ENCODE measurements around the gene SHC4.

Gene SHC4

GRCh38 chr15:48861813-48862431, 101.8 kb downstream of the SHC4 start:
- peak; percentile 87 for TF ChIP-seq CTCF (IDR thresholded peaks at IDR 0.05)

GRCh38 chr15:48859426-48859825, 104.3 kb downstream of the SHC4 start:
- no peak for TF ChIP-seq CTCF (IDR thresholded peaks at IDR 0.05)

GRCh38 chr15:48858401-48858800, 105.3 kb downstream of the SHC4 start:
- no peak for TF ChIP-seq CTCF (IDR thresholded peaks at IDR 0.05)

DNA sequence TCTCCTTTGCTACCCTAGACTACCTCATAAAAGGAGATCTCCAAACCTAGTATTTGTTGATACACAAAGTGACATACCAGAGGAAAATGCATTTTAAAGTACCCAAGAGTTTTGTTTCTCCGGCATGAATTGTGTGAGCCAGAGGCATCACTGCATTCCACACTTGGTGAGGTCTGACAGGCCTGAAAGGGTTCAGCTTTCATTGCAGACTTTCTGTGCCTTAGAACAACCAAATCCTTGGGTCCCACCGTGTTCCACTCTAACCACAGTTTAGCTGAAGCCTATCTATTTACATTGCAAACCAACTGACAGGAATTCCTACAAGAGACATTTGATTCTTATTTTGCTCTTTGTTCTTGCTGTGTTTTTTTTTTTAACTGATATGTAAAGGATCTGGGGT, 106.8 kb downstream of the SHC4 start:
- no peak for TF ChIP-seq CTCF (IDR thresholded peaks at IDR 0.05)

DNA sequence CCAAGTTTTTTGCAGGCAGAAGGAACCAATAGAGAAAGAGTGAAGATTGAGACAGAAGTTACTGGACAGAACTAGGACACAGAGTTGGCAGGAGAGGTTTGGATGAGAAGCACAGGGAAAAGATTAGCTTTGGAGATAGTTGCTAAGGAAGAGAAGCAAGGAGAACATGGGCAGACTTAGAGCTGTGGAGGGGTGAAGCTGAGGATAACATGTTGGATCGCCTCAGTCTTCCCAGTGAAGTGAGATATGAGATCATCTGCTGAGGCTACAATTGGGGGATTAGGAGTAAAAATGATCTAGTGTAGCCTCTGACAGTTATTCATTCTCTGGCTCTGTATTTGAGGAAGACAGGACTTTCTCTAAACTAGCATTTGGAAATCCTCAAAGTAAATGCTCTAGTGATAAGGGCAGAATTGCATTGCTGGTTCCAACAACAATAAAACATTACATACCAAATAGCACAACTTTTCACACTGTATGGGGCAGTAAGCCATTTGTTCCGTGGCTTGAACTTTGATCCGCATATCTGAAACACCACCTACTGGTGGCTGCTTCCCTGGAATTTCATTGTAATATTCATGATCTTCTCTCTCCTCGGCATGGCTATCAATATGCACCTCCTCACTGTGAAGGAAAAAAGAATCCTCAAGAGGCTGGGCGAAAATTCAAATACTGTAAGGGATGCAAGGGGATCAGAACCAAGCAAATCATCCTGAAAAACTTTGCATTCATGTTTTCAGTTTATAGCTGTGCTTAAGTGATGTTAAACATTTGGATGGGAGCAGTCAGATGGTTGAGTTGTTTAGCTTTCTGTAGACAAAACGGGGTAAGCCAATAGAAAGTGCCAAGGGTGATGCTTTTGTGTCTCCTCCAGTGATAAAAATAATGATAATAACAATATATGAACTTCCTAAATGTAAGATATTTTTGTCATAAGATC, 107.9 kb downstream of the SHC4 start:
- TF ChIP-seq CTCF (IDR thresholded peaks at IDR 0.05), result peak; percentile 63; the same call in 1 of the 2 replicates

DNA sequence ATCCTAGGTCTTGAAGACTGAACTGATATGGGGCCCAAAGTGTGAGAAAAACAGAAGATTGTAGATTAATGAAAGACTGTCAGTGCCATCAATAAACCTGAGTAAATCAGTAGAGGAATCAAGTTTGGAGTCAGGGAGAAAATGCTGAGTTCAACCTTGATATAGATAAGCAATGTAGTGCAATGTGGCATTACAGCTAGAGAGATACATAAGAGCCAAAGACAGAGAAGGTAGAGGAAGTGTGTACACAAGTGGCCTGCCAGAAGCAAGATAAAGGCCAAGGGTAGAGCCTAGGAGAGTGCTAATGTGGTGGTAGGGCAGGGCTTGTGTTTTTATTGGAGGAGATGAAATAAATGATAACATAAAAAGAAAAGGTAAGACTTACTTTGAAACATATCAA, 111.8 kb downstream of the SHC4 start:
- no peak for TF ChIP-seq CTCF (IDR thresholded peaks at IDR 0.05)

GRCh38 chr15:48850648-48851047, 113.1 kb downstream of the SHC4 start:
- TF ChIP-seq CTCF (IDR thresholded peaks at IDR 0.05), result no peak

Data from LNCAP (cell line).